Measurements from ENCODE around the gene MLST8. TPM values are rescaled to one million over a fixed set of nuclear protein-coding genes. Genes with fewer than 3 reads are reported as not detected.
A peak's percentile ranks its signal among the peaks of the same experiment; 100 is the strongest.
"Not testable (repeated sequence)": the region's sequence is repeated elsewhere in the genome, so short reads cannot be mapped to it uniquely, and the experiment has no call there.

MLST8 gene
- total RNA-seq, 1 donor from 2014 or later: 16.0 TPM

GRCh38 chr16:2190659-2191445 lies 14.4 kb upstream of the MLST8 start:
- no peak for DNase-seq

- no peak for DNase-seq
Measured at GRCh38 chr16:2191446-2191706, 13.9 kb upstream of the MLST8 start.

- DNase-seq: peak; percentile 23
Measured at GRCh38 chr16:2194166-2194834, 11.0 kb upstream of the MLST8 start.

- peak; percentile 69 for DNase-seq
Measured at GRCh38 chr16:2194852-2195321, 10.4 kb upstream of the MLST8 start.

- no peak for DNase-seq
Measured at GRCh38 chr16:2195322-2196161, 9.7 kb upstream of the MLST8 start.

- DNase-seq: peak; percentile 35
Measured at GRCh38 chr16:2196162-2196980, 8.9 kb upstream of the MLST8 start, which contains the start of gene CASKIN1. Gene CASKIN1 (minus strand): TSS chr16:2196605. CDS start chr16:2196432, 173 bp downstream.

GRCh38 chr16:2196981-2197511 lies 8.2 kb upstream of the MLST8 start:
- DNase-seq: no peak

GRCh38 chr16:2197765-2198164 lies 7.5 kb upstream of the MLST8 start:
- no peak for DNase-seq

GRCh38 chr16:2198283-2198682 lies 7.0 kb upstream of the MLST8 start:
- DNase-seq: no peak

GRCh38 chr16:2199095-2199494 lies 6.2 kb upstream of the MLST8 start:
- no peak for DNase-seq

- no peak for DNase-seq
Measured at GRCh38 chr16:2199621-2200139, 5.6 kb upstream of the MLST8 start.

GRCh38 chr16:2200313-2200712 lies 4.9 kb upstream of the MLST8 start:
- DNase-seq: no peak

GRCh38 chr16:2203119-2203688 lies 2.0 kb upstream of the MLST8 start:
- DNase-seq: not testable (repeated sequence)

- no peak for DNase-seq
Measured at GRCh38 chr16:2204416-2205103, 694 bp upstream of the MLST8 start.

GRCh38 chr16:2205967-2206313 lies 686 bp downstream of the MLST8 start:
- DNase-seq: no peak

GRCh38 chr16:2206420-2206779 lies 1.1 kb downstream of the MLST8 start:
- DNase-seq: no peak

- DNase-seq: no peak
Measured at GRCh38 chr16:2206780-2207433, 1.7 kb downstream of the MLST8 start.

- DNase-seq: no peak
Measured at GRCh38 chr16:2207872-2208271, 2.6 kb downstream of the MLST8 start.

- no peak for DNase-seq
Measured at GRCh38 chr16:2208308-2208707, 3.1 kb downstream of the MLST8 start.

- DNase-seq: no peak
Measured at GRCh38 chr16:2208772-2209171, 3.5 kb downstream of the MLST8 start.

Measured in dermis blood vessel endothelial cell (primary cell).